DMS53 treated with DMSO at 0.1 percent for 48 hours (cell line): ENCODE measurements around the gene C2CD4D.
A peak's percentile ranks its signal among the peaks of the same experiment; 100 is the strongest.

Source experiments
- DNase-seq: peaks from one replicate; lab custom pipeline; 2025; ENCODE audit not compliant: unreplicated experiment; lab: John Stamatoyannopoulos, UW

Gene C2CD4D

DNA sequence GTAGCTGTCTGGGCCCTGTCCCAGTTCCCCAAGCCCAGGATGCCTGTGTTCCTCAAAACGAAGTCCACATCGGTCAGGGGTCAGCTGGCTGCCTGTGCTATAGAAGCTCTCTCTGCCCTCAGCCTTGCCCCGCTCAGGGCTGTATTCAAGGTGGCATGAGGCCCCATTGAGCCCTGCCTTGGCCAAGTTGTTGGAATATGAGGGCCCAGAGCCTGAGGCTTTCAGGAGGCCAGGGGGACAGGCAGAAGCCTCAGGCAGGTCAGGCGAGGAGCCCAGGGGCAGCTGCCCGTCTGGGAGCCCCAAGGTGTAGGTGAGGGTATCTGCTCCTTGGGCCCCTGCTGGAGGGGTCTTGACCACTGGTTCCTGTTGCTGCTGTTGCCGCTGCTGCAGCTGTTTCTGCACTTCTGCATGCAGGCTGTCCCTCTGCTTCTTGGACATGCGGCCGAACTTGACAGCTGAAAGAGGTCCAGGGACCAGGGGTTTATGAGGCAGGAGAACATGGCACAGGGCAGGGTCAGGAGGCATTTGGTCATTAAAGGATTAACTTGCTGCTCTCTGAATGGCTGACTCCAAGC, 24.6 kb downstream of the C2CD4D start:
- no peak for DNase-seq

DNA sequence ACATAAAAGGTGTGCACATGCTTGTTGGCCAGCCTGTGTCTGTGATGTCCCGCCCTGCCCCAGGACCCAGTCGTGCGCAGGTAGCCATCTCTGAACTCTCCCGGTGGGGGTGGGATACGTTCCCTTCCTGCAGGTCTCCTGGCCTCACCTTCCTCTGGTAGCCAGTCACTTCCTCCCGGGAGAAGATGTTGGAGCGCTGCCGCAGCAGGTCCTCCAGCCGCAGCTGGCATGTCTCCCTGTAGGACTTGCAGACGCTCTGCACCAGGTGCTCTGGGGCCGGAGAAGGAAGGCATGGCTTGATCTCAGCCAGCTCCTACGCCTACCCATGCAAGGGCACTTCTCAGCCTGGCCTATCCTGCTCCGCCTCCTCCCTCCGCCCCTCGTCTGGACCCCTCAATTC, 25.2 kb downstream of the C2CD4D start:
- no peak for DNase-seq

DNA sequence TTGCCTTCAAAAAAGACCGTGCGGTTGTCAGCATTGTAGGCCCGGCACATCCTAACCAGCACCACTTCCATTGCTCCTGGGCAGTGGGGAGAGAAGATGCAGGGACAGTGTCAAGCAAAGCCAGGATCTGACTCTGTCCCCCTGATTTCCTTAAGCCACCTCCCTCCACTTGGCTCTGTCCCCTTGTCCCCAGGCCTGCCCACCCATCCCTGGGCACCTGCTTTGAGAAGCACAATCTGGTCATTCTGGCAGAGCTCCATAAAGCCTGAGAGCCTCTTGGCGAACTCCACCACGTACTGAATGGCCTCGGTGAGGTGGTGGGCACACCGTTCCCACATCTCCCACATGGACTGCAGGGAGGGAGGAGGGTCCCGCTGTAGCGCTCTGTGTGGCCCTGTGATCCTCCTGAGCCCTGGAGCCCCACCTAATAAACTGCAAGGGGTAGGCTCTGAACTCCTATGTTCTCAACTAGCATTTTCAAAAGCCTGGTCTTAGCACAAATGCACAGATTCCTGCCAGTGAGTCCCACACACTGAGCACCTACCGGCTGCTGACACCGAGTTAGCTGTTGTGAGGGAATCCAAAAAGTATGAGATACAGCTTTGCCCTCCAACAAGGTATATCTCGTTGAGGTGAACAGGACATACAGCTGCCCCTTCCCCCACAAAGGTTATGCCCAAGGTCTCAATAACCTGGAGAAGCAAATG, 26.2 kb downstream of the C2CD4D start:
- DNase-seq, result no peak

DNA sequence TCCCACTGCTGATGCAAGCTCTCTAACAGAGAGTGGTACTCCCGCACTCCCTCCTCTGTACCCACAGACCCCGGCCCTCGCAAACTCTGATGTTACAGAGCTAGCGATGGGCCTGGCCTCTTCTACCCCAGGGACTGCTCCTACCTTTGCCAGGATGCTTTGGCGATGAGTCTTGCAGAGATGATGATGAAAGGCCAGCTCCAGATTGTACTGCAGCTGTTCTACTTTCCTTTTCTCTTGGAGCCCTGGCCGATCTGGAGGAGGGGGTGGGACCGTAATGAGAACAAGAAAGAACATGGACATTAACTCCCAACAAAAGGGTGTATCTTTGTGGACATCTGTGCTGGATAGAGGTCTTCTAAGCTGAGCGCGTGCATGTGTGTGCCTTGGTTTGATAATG, 28.4 kb downstream of the C2CD4D start:
- DNase-seq, result no peak

DNA sequence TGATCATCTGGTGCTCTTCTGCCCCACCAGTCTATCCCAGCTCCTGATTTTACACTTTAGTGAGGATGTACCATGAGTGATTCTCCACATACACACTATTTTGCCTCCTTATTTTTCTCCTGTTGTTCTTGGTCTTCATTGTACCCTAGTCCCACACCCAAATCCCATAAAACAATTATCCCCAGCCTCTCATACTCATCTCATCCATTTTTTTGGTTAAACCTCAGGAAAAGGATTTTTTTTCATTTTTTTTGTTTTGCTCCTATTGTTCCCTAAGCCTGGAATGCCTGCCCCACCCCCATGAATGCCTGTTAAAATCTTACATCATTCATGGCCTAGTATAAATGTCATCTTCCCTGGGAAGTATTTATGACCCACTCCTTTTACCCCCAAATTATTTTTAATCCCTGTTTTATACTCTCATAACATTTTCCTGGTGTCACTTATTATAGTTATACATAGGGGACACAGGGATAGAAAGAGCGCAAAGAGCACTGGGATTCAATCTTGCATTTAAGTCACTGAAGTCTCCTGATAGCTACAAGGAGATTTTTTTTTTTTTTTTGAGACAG, 29.5 kb downstream of the C2CD4D start:
- no peak for DNase-seq

GRCh38 chr1:151809290-151809984, 30.2 kb downstream of the C2CD4D start:
- DNase-seq, result no peak

DNA sequence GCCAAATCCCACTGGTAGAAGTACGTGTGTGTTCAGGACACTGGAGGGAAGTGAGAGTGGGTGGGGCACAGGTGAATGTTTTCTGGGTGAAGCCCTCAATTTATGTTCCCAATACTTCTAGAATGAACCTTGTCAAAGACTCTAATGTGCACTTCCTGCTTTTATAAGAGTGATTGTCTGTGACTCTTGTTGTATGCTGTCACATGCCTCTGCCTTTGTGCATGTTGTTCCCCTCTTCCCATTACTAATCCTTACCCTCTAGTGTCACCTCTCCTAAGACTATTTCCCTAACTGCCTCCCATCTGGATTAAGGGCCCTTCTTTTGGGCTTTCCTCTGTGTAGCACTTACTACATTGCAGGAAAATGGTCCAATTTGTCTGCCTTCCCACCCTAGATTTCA, 31.9 kb downstream of the C2CD4D start:
- no peak for DNase-seq

- no peak for DNase-seq
Measured at GRCh38 chr1:151807131-151807530, 32.5 kb downstream of the C2CD4D start.

- DNase-seq, result no peak
Measured at GRCh38 chr1:151806170-151806569, 33.5 kb downstream of the C2CD4D start.

DNA sequence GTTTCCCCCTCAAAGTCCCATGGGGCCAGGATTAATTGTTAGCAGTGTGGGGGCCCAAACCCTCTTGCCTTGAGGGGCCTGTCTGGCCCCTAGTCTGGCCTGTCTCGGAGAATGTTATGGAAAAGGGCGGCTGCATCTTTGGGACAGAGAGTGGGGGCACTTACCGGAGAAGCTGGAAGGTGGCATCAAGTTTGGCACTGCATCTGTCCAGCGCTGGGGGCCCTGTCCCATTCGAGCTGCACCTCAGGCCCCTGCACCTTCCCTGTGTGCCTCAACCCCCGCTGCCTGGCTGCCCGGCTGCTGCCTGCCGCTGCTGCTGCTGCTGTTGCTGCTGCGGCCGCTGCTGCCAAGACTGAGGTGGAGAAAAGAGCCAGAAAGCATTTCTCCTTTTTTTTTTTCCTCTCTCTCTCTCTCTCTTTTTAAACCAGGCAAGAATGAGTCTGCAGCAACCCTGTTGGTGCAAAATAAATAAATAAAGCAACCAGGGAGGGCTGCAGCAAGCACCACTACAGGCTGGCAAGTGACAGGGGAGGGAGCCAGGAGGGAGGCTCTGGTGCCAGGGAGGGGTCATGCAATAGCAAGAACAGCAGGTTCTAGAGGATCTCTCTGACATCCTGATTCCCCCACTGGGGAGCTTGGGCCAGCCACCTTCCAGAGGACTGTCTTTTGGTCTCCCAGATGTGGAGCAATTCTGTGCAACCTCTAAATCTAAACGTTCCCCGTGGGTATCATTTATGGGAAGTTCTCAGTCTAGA, 34.4 kb downstream of the C2CD4D start, which contains the start of gene LINGO4:
LINGO4 (minus strand) TSS at position 354 of the 755 bp plus-strand sequence. CDS start 2,715 bp downstream, outside the sequence.
- no peak for DNase-seq

DNA sequence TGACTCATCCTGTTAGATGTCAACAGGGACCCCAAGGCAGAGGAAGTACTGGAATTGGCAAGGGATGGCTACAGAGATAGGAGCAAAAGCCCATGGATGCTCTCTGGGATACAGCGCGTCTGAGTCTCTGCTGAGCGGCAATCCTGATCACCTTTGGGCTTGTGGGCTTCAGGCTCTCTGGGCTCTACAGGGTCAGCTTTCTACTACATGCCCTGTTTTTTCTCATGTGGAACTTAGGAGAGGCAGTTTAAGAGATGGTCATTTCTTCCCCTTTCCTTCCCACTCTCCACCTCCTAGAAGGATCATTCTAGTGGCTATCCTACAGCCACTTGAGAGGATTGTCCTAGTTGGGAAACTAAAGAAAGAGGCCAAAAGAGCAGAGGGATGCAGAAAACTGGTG, 35.7 kb downstream of the C2CD4D start:
- DNase-seq, result no peak

DNA sequence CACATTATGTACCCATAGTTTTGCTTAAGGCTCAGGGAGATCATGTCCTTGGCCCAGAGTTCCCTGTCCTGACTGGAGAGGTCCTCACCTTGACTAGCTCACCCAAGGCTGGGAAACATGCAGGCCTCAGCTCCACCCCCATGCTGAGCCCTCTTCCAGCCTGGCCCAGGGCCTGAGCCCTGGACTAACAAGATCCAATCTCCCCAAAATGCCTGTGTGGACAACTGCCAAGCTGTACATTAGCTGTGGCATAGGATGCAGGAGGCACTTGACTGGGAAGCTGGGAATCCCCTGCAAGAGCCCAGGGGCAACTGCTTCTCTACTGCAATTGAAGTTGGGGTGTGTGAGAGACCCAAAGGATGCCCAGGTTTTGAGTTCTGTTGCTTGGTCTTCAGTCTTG, 36.5 kb downstream of the C2CD4D start:
- no peak for DNase-seq

GRCh38 chr1:151802372-151802771, 37.2 kb downstream of the C2CD4D start:
- DNase-seq, result no peak

- DNase-seq, result no peak
Measured at GRCh38 chr1:151801846-151802245, 37.8 kb downstream of the C2CD4D start.

DNA sequence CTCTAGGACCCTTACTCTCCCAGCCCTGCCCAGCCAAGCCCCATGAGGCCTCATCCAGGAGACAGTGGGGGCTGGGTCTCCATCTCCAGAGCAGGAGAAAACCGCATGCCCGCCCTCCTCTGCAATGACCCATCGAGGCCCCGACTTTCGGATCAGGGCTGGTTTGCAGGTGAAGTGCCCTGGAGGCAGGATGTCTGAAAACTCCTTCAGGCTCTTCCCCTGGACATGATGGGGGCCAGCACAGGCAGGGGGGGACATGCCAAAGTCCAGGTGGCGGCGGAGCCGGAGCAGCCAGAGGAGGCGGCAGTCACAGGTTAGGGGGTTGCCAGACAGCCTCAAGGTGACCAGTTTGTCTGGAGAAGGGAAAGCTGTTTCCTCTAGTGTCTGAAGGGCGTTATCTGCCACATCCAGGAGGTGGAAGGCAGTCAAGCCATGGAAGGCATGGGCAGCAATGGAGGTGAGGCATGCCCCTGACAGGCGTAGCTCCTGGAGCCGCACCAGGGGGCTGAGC, 38.3 kb downstream of the C2CD4D start:
- DNase-seq, result no peak

DNA sequence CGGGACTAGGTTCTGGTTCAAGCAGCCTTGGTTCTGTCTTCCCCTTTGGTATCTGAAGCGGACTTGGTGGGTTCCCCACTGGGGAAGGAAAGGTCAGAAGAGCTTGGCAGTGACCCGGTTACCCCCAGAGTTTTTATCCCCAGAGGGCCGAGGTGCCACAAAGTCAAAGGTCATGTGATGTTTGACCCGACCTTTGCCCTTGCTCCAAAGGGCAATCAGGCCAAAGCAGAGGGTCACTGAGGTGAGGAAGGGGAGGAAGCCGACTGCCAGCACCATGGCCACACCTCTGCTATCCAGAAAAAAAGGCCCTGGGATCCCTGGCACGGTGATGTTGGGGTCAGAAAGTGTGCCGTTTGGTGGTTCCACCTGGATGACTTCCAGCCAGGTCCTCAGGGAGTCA, 38.8 kb downstream of the C2CD4D start:
- DNase-seq, result no peak

GRCh38 chr1:151799179-151800022, 40.2 kb downstream of the C2CD4D start:
- DNase-seq, result no peak

- no peak for DNase-seq
Measured at GRCh38 chr1:151798571-151798970, 41.0 kb downstream of the C2CD4D start.

DNA sequence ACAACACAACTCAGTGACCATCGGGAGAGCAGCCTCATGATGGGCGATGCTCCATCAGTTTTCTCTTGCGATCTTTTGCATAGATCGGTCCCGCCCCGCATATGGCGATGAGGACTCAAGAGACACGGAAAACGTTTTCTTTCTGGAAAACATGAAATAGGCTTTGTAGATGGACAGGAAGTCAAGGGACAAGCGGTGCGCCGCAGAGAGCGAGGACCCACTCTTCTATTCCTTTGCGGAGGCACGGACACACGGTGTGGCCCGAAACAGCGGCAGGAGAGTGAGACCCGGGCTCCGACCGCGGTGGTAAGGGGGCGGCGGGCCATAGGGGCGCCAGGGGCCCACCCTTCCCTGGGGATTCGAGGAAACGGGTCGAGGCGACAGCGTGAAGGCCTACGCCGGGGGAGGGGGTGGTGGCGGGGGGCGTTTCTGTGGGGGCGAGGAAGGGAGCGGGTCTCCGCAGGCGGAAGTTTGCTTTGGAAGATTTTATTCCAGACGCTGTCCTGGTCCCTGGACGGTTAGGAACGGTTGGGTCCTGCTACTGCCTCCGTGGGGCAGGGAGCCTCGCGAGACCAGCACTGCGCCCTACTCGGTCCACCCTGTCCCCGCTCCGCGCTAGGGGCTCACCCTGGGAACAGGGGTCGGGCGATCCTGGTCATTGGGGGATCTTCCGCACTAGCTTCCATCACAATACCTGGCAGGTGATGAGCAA, 48.5 kb downstream of the C2CD4D start:
- peak; percentile 30 for DNase-seq
